ENCODE results near the gene ZNF491. TPM values are rescaled to one million over a fixed set of nuclear protein-coding genes. Genes with fewer than 3 reads are reported as not detected.
"Not testable (repeated sequence)": the region's sequence is repeated elsewhere in the genome, so short reads cannot be mapped to it uniquely, and the experiment has no call there.

ZNF491 gene
- polyA plus RNA-seq, 1 donor (not counting 4 experiments of a cell fraction or from before 2014, with no cell fraction given): 0.76 TPM

GRCh38 chr19:11832253-11832912, 34.1 kb downstream of the ZNF491 start:
- Histone ChIP-seq H3K27ac (ENCODE audit: control insufficient read depth, insufficient read depth, low read length) (no peak overlapping the region), H3K4me1 (ENCODE audit: control insufficient read depth, extremely low read depth, insufficient read depth, low read length) (no peaks in the 10 kb centered on the region), H3K4me3 (ENCODE audit: control insufficient read depth in 2 of 3, extremely low read depth in 1 of 3, insufficient read depth in 2 of 3, low read depth in 1 of 3, low read length in 3 of 3) (no peak overlapping the region), H3K9me1 (ENCODE audit: control insufficient read depth, extremely low read depth, insufficient read depth, low read length) (no peaks in the 10 kb centered on the region), H3K9ac (ENCODE audit: control insufficient read depth, extremely low read depth, insufficient read depth, low read length) (no peak overlapping the region), H3K4me2 (ENCODE audit: control insufficient read depth, extremely low read depth, insufficient read depth, low read depth, low read length) (no peak overlapping the region), H3K79me2 (ENCODE audit: control insufficient read depth, insufficient read depth, low read length) (peaks cover 10% of the 10 kb centered on the region), H3K36me3 (ENCODE audit: control insufficient read depth in 2 of 2, extremely low read depth in 1 of 2, insufficient read depth in 2 of 2, low read length in 2 of 2) (peaks cover 12 to 17% of the 10 kb centered on the region in 2 experiments), H4K20me1 (ENCODE audit: control insufficient read depth, extremely low read depth, insufficient read depth, low read length) (no peaks in the 10 kb centered on the region), H3K9me3 (ENCODE audit: control insufficient read depth, low read depth, low read length) (peaks cover 36% of the 10 kb centered on the region), H3K27me3 (ENCODE audit: control insufficient read depth, extremely low read depth, insufficient read depth, low read length) (no peaks in the 10 kb centered on the region), H2AFZ (ENCODE audit: control insufficient read depth, low read length) (no peak overlapping the region)
- FAIRE-seq: no peak
- no peak for TF ChIP-seq CTCF (optimal IDR thresholded peaks at IDR 0.05 in 1 of 3, IDR thresholded peaks at IDR 0.05 in 1 of 3, conservative IDR thresholded peaks at IDR 0.05 in 1 of 3; ENCODE audit: extremely low read depth in 1 of 3, insufficient read depth in 2 of 3, low read length in 3 of 3)
- TF ChIP-seq EZH2 (IDR thresholded peaks at IDR 0.05; ENCODE audit: low read length): no peak
- dilution Hi-C loops (cut with MboI; ENCODE audit: extremely low pct_ligation_motif_present, low sequenced_read_pairs): no loop called here
- no peak for DNase-seq (ENCODE audit: low read depth, low spot score)

DNA sequence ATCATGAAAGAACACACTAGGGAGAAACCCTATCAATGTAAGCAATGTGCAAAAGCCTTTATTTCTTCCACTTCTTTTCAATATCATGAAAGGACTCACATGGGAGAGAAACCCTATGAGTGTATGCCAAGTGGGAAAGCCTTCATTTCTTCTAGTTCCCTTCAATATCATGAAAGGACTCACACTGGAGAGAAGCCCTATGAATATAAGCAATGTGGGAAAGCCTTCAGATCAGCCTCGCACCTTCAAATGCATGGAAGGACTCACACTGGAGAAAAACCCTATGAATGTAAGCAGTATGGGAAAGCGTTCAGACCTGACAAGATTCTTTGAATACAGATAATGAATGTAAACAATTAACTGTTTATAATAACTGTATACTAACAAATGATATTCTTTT, 35.2 kb downstream of the ZNF491 start:
- no peak for FAIRE-seq

DNA sequence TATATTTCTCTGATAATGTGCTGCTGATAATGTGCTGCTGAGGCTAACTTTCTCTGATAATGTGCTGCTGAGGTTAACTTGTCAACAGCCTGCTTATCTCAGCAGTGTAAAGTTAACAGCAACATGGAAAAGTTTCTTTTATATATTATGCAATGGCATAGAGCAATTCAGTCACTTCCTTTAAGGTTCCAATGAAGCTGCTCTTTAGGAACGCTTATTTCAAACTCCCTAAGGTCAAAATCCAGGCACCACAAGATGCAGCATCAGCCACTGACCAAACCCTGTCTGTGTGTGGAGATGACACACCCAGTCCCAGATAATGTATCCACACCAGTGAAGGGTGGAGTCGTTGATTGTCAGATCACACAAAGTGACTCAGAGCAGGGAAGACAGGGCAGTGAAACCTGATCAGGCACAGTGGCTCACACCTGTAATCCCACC, 37.3 kb downstream of the ZNF491 start:
- H3K27me3 ChIP-seq (ENCODE audit: control insufficient read depth, extremely low read depth, insufficient read depth, low read length); H3K79me2 ChIP-seq (ENCODE audit: control insufficient read depth, insufficient read depth, low read length); H3K4me1 ChIP-seq (ENCODE audit: control insufficient read depth, extremely low read depth, insufficient read depth, low read length); H4K20me1 ChIP-seq (ENCODE audit: control insufficient read depth, extremely low read depth, insufficient read depth, low read length); H3K4me3 ChIP-seq (ENCODE audit: control insufficient read depth in 2 of 3, extremely low read depth in 1 of 3, insufficient read depth in 2 of 3, low read depth in 1 of 3, low read length in 3 of 3); H3K9ac ChIP-seq (ENCODE audit: control insufficient read depth, extremely low read depth, insufficient read depth, low read length); dilution Hi-C loops (cut with MboI; ENCODE audit: extremely low pct_ligation_motif_present, low sequenced_read_pairs); FAIRE-seq; DNase-seq (ENCODE audit: low read depth, low spot score); H3K27ac ChIP-seq (ENCODE audit: control insufficient read depth, insufficient read depth, low read length); H3K4me2 ChIP-seq (ENCODE audit: control insufficient read depth, extremely low read depth, insufficient read depth, low read depth, low read length); H2AFZ ChIP-seq (ENCODE audit: control insufficient read depth, low read length); H3K9me1 ChIP-seq (ENCODE audit: control insufficient read depth, extremely low read depth, insufficient read depth, low read length): not testable (repeated sequence)
- Histone ChIP-seq H3K9me3 (ENCODE audit: control insufficient read depth, low read depth, low read length) (peaks cover 30% of the 10 kb centered on the region), H3K36me3 (ENCODE audit: control insufficient read depth in 2 of 2, extremely low read depth in 1 of 2, insufficient read depth in 2 of 2, low read length in 2 of 2) (peaks cover 9 to 15% of the 10 kb centered on the region in 2 experiments)

More for the DNA sequence above, 35.2 kb downstream of the ZNF491 start:
- Histone ChIP-seq H3K4me3 (ENCODE audit: control insufficient read depth in 2 of 3, extremely low read depth in 1 of 3, insufficient read depth in 2 of 3, low read depth in 1 of 3, low read length in 3 of 3) (no peak overlapping the region), H4K20me1 (ENCODE audit: control insufficient read depth, extremely low read depth, insufficient read depth, low read length) (no peaks in the 10 kb centered on the region), H3K4me2 (ENCODE audit: control insufficient read depth, extremely low read depth, insufficient read depth, low read depth, low read length) (no peak overlapping the region), H3K79me2 (ENCODE audit: control insufficient read depth, insufficient read depth, low read length) (peaks cover 4% of the 10 kb centered on the region), H3K36me3 (ENCODE audit: control insufficient read depth in 2 of 2, extremely low read depth in 1 of 2, insufficient read depth in 2 of 2, low read length in 2 of 2) (peaks cover 12 to 17% of the 10 kb centered on the region in 2 experiments), H3K9me1 (ENCODE audit: control insufficient read depth, extremely low read depth, insufficient read depth, low read length) (no peaks in the 10 kb centered on the region), H3K27ac (ENCODE audit: control insufficient read depth, insufficient read depth, low read length) (no peak overlapping the region), H3K9me3 (ENCODE audit: control insufficient read depth, low read depth, low read length) (peaks cover 36% of the 10 kb centered on the region), H2AFZ (ENCODE audit: control insufficient read depth, low read length) (no peak overlapping the region), H3K27me3 (ENCODE audit: control insufficient read depth, extremely low read depth, insufficient read depth, low read length) (no peaks in the 10 kb centered on the region), H3K4me1 (ENCODE audit: control insufficient read depth, extremely low read depth, insufficient read depth, low read length) (no peaks in the 10 kb centered on the region), H3K9ac (ENCODE audit: control insufficient read depth, extremely low read depth, insufficient read depth, low read length) (no peak overlapping the region)
- TF ChIP-seq CTCF (optimal IDR thresholded peaks at IDR 0.05 in 1 of 3, IDR thresholded peaks at IDR 0.05 in 1 of 3, conservative IDR thresholded peaks at IDR 0.05 in 1 of 3; ENCODE audit: extremely low read depth in 1 of 3, insufficient read depth in 2 of 3, low read length in 3 of 3) (no peak), EZH2 (IDR thresholded peaks at IDR 0.05; ENCODE audit: low read length) (no peak)
- dilution Hi-C loops (cut with MboI; ENCODE audit: extremely low pct_ligation_motif_present, low sequenced_read_pairs): no loop called here
- no peak for DNase-seq (ENCODE audit: low read depth, low spot score)
